HL-60 (cell line): ENCODE measurements around the gene STARD7.

Experiments used
- DNase-seq, 2 experiments: peaks; one replicate each; pipeline ENCODE4 v3.0.0-alpha.2; 2010 to 2020; ENCODE audit warnings: low read depth in 1 of 2, low spot score in 1 of 2
- H3K27ac ChIP-seq: fragments of 250-450 bp; sonication (Bioruptor Pico); replicated peaks from 2 replicates; pipeline ENCODE4 v1.5.1; 2020; ENCODE audit warnings: mild to moderate bottlenecking, moderate library complexity
- H3K27me3 ChIP-seq: fragments of 250-450 bp; sonication (Bioruptor Pico); 2 replicates; pipeline ENCODE4 v1.5.1; 2021; ENCODE audit warnings: mild to moderate bottlenecking, moderate library complexity; ENCODE audit not compliant: insufficient read depth, poor library complexity, severe bottlenecking
- H3K4me3 ChIP-seq: replicated peaks from 2 replicates; pipeline ENCODE4 v1.5.1; 2011; ENCODE audit warnings: mild to moderate bottlenecking, control low read depth, low read length; ENCODE audit not compliant: insufficient read depth
- GABPA ChIP-seq: IDR thresholded peaks from 2 replicates; pipeline ENCODE4 v1.6.1; 2012; ENCODE audit warnings: low read depth
- POLR2AphosphoS5 ChIP-seq: IDR thresholded peaks from 2 replicates; pipeline ENCODE4 v1.6.1; 2012; ENCODE audit warnings: low read depth
- REST ChIP-seq: IDR thresholded peaks from 2 replicates; pipeline ENCODE4 v1.6.1; 2012; ENCODE audit warnings: low read depth; ENCODE audit not compliant: insufficient replicate concordance
- SPI1 ChIP-seq: IDR thresholded peaks from 2 replicates; pipeline ENCODE4 v1.6.1; 2012; ENCODE audit warnings: low read depth, mild to moderate bottlenecking, borderline replicate concordance
- TF ChIP-seq, protein P1 (sequence below): IDR thresholded peaks from one replicate; pipeline ENCODE4 v1.5.1; 2011; ENCODE audit warnings: low read length, control low read depth, inconsistent platforms; ENCODE audit not compliant: insufficient read depth

STARD7 gene

GRCh38 chr2:96156011-96156820 lies 52.4 kb downstream of the STARD7 start:
- no peak for DNase-seq
- Histone ChIP-seq H3K4me3 (no peak overlapping the region), H3K27me3 (no peaks in the 10 kb centered on the region), H3K27ac (no peak overlapping the region)
- TF ChIP-seq, protein P1, sequence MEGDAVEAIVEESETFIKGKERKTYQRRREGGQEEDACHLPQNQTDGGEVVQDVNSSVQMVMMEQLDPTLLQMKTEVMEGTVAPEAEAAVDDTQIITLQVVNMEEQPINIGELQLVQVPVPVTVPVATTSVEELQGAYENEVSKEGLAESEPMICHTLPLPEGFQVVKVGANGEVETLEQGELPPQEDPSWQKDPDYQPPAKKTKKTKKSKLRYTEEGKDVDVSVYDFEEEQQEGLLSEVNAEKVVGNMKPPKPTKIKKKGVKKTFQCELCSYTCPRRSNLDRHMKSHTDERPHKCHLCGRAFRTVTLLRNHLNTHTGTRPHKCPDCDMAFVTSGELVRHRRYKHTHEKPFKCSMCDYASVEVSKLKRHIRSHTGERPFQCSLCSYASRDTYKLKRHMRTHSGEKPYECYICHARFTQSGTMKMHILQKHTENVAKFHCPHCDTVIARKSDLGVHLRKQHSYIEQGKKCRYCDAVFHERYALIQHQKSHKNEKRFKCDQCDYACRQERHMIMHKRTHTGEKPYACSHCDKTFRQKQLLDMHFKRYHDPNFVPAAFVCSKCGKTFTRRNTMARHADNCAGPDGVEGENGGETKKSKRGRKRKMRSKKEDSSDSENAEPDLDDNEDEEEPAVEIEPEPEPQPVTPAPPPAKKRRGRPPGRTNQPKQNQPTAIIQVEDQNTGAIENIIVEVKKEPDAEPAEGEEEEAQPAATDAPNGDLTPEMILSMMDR = no peak
- TF ChIP-seq GABPA (no peak), POLR2AphosphoS5 (no peak), SPI1 (no peak), REST (no peak)

GRCh38 chr2:96154506-96155380 lies 53.9 kb downstream of the STARD7 start:
- no peak overlapping the region for H3K27ac ChIP-seq
- no peak overlapping the region for H3K4me3 ChIP-seq
- no peaks in the 10 kb centered on the region for H3K27me3 ChIP-seq
- no peak for DNase-seq
- TF ChIP-seq REST (no peak), POLR2AphosphoS5 (no peak), SPI1 (no peak), GABPA (no peak)
- TF ChIP-seq, protein P1 = no peak

- no peaks in the 10 kb centered on the region for H3K27me3 ChIP-seq
- no peak overlapping the region for H3K27ac ChIP-seq
- TF ChIP-seq GABPA = no peak
- no peak for TF ChIP-seq REST
- no peak for TF ChIP-seq SPI1
- no peak for TF ChIP-seq POLR2AphosphoS5
- TF ChIP-seq, protein P1 = no peak
- H3K4me3 ChIP-seq = no peak overlapping the region
- no peak for DNase-seq
These were observed 54.6 kb downstream of the STARD7 start for GRCh38 chr2:96153991-96154431.
